Cardiac atrium fibroblast (primary cell): ENCODE measurements around the gene LYG1. TPM values are rescaled to one million over a fixed set of nuclear protein-coding genes. Genes with fewer than 3 reads are reported as not detected.

Experiments used
- total RNA-seq: library from RNA; depleted of rRNA; stranded (reverse); fragments of >200 nt; gene quantifications from 2 replicates; pipeline ENCODE4 v1.2.3, GENCODE V29; 2015

The LYG1 gene
- not detected in 2 replicates for total RNA-seq

GRCh38 chr2:99301097-99301496 is at the start of gene LYG1:
Gene LYG1 (minus strand): TSS chr2:99301197. CDS start chr2:99295670, 5,527 bp downstream.

GRCh38 chr2:99337113-99338028 is 36.4 kb upstream of the LYG1 start, which contains the start of gene EIF5B:
Gene EIF5B (plus strand): TSS chr2:99337389. CDS start chr2:99337555, 166 bp downstream.

GRCh38 chr2:99335911-99336803 is 35.2 kb upstream of the LYG1 start, which contains the start of gene TXNDC9:
Gene TXNDC9 (minus strand): TSS chr2:99336333. CDS start chr2:99333210, 3,123 bp downstream.

GRCh38 chr2:99255491-99256318 is 45.3 kb downstream of the LYG1 start, which contains the start of gene LYG2:
Gene LYG2 (minus strand): TSS chr2:99255666. CDS start chr2:99254260, 1,406 bp downstream.

Other genes with a start within 250 kb of the LYG1 start
- not detected in 2 replicates for gene C2orf15, start 159.5 kb downstream of the LYG1 start, total RNA-seq
- 0.16 and 0.18 TPM in 2 replicates for gene TSGA10, start 146.3 kb downstream of the LYG1 start, total RNA-seq
- 11.8 and 13.5 TPM in 2 replicates for gene LIPT1, start 146.2 kb downstream of the LYG1 start, total RNA-seq
- 13.8 and 15.5 TPM in 2 replicates for gene MITD1, start 120.1 kb downstream of the LYG1 start, total RNA-seq
- 23.5 and 26.5 TPM in 2 replicates for gene MRPL30, start 120.0 kb downstream of the LYG1 start, total RNA-seq
- gene LYG2, start 45.5 kb downstream of the LYG1 start, total RNA-seq = not detected in 2 replicates
- gene TXNDC9, start 35.1 kb upstream of the LYG1 start, total RNA-seq = 33.9 and 55.1 TPM in 2 replicates
- gene EIF5B, start 36.2 kb upstream of the LYG1 start, total RNA-seq = 9.6 and 16.4 TPM in 2 replicates
- 7.5 and 7.6 TPM in 2 replicates for gene REV1, start 188.8 kb upstream of the LYG1 start, total RNA-seq